Amniotic stem cell (primary cell): Measurements from ENCODE around the gene HDAC6.
A peak's percentile ranks its signal among the peaks of the same experiment; 100 is the strongest.
"Not testable (repeated sequence)": the region's sequence is repeated elsewhere in the genome, so short reads cannot be mapped to it uniquely, and the experiment has no call there.

ENCODE experiments used
- DNase-seq: peaks from one replicate; lab custom pipeline; 2025; lab: John Stamatoyannopoulos, UW

HDAC6 gene

GRCh38 chrX:48789366-48790220 lies 12.3 kb upstream of the HDAC6 start:
- DNase-seq = no peak

GRCh38 chrX:48790477-48790876 lies 11.4 kb upstream of the HDAC6 start:
- no peak for DNase-seq

- no peak for DNase-seq
Measured at GRCh38 chrX:48791063-48791820, 10.6 kb upstream of the HDAC6 start.

GRCh38 chrX:48792219-48792618 lies 9.6 kb upstream of the HDAC6 start:
- DNase-seq = no peak

- no peak for DNase-seq
Measured at GRCh38 chrX:48793935-48794334, 7.9 kb upstream of the HDAC6 start.

GRCh38 chrX:48794340-48794910 lies 7.4 kb upstream of the HDAC6 start:
- DNase-seq = no peak

- DNase-seq = no peak
Measured at GRCh38 chrX:48794911-48795515, 6.9 kb upstream of the HDAC6 start.

- no peak for DNase-seq
Measured at GRCh38 chrX:48798318-48798717, 3.5 kb upstream of the HDAC6 start.

GRCh38 chrX:48800574-48801279 lies 1.1 kb upstream of the HDAC6 start:
- DNase-seq = no peak

- DNase-seq = peak; percentile 31
Measured at GRCh38 chrX:48802089-48802904, 430 bp downstream of the HDAC6 start.

- DNase-seq = no peak
Measured at GRCh38 chrX:48802905-48803200, 986 bp downstream of the HDAC6 start.

- DNase-seq = no peak
Measured at GRCh38 chrX:48806081-48806480, 4.2 kb downstream of the HDAC6 start.

- no peak for DNase-seq
Measured at GRCh38 chrX:48813644-48814043, 11.8 kb downstream of the HDAC6 start.

- DNase-seq = no peak
Measured at GRCh38 chrX:48814722-48815121, 12.9 kb downstream of the HDAC6 start.

GRCh38 chrX:48815266-48815665 lies 13.4 kb downstream of the HDAC6 start:
- DNase-seq = no peak

GRCh38 chrX:48816014-48816810 lies 14.3 kb downstream of the HDAC6 start:
- DNase-seq = no peak

GRCh38 chrX:48818098-48818497 lies 16.2 kb downstream of the HDAC6 start:
- DNase-seq = no peak

- DNase-seq = no peak
Measured at GRCh38 chrX:48818866-48819265, 17.0 kb downstream of the HDAC6 start.

GRCh38 chrX:48819394-48819793 lies 17.5 kb downstream of the HDAC6 start:
- not testable (repeated sequence) for DNase-seq

GRCh38 chrX:48823053-48823452 lies 21.2 kb downstream of the HDAC6 start:
- DNase-seq = no peak
